Keratinocyte (primary cell): ENCODE measurements around the gene PARD3B. TPM values are rescaled to one million over a fixed set of nuclear protein-coding genes. Genes with fewer than 3 reads are reported as not detected.

Experiments used
- DNase-seq: peaks from one replicate; pipeline ENCODE4 v3.0.0-alpha.2; 2011; ENCODE audit warnings: low read depth, missing footprints, low spot score
- FAIRE-seq: peaks from 2 replicates; lab custom pipeline; 2011; peaks lifted over from hg19 to GRCh38; lab: Jason Lieb, UNC
- H2AFZ ChIP-seq: 2 replicates; pipeline ENCODE4 v1.6.0; 2012; ENCODE audit warnings: low read length, control low read depth, inconsistent platforms; ENCODE audit not compliant: control insufficient read depth
- H3K27ac ChIP-seq: 2 replicates; pipeline ENCODE4 v1.5.1; 2011; ENCODE audit warnings: low read length; ENCODE audit not compliant: control insufficient read depth, insufficient read depth
- H3K27me3 ChIP-seq: 3 replicates; pipeline ENCODE4 v1.6.0; 2011; ENCODE audit warnings: low read length; ENCODE audit not compliant: control insufficient read depth, insufficient read depth; ENCODE audit errors: extremely low read depth
- H3K36me3 ChIP-seq, 2 experiments: 2 replicates in 1 of 2; 3 replicates in 1 of 2; pipeline ENCODE4 v1.5.1; 2011; ENCODE audit warnings: low read length in 2 of 2, mild to moderate bottlenecking in 1 of 2; ENCODE audit not compliant: control insufficient read depth in 2 of 2, insufficient read depth in 2 of 2; ENCODE audit errors: extremely low read depth in 1 of 2
- H3K4me1 ChIP-seq: 3 replicates; pipeline ENCODE4 v1.5.1; 2011; ENCODE audit warnings: low read length; ENCODE audit not compliant: control insufficient read depth, insufficient read depth; ENCODE audit errors: extremely low read depth
- H3K4me2 ChIP-seq: 3 replicates; pipeline ENCODE4 v1.6.0; 2011; ENCODE audit warnings: low read depth, low read length; ENCODE audit not compliant: control insufficient read depth, insufficient read depth; ENCODE audit errors: extremely low read depth
- H3K4me3 ChIP-seq, 3 experiments: fragments of 200-600 bp in 1 of 3; sonication (generic) in 1 of 3; 2 replicates in 2 of 3; 3 replicates in 1 of 3; pipeline ENCODE4 v1.5.1; 2011 to 2016; ENCODE audit warnings: low read length in 3 of 3, mild to moderate bottlenecking in 3 of 3, control low read depth in 2 of 3, inconsistent platforms in 1 of 3, low read depth in 1 of 3, mixed read lengths in 1 of 3, mixed run types in 1 of 3, moderate library complexity in 1 of 3; ENCODE audit not compliant: control insufficient read depth in 2 of 3, insufficient read depth in 2 of 3; ENCODE audit errors: extremely low read depth in 1 of 3
- H3K79me2 ChIP-seq: 2 replicates; pipeline ENCODE4 v1.6.0; 2012; ENCODE audit warnings: low read length; ENCODE audit not compliant: control insufficient read depth, insufficient read depth
- H3K9ac ChIP-seq: 3 replicates; pipeline ENCODE4 v1.6.0; 2011; ENCODE audit warnings: low read length; ENCODE audit not compliant: control insufficient read depth, insufficient read depth; ENCODE audit errors: extremely low read depth
- H3K9me1 ChIP-seq: 3 replicates; pipeline ENCODE4 v1.6.0; 2011; ENCODE audit warnings: low read length; ENCODE audit not compliant: control insufficient read depth, insufficient read depth; ENCODE audit errors: extremely low read depth
- H3K9me3 ChIP-seq: 2 replicates; pipeline ENCODE4 v1.5.1; 2012; ENCODE audit warnings: low read depth, low read length; ENCODE audit not compliant: control insufficient read depth
- H4K20me1 ChIP-seq: 3 replicates; pipeline ENCODE4 v1.6.0; 2011; ENCODE audit warnings: low read length; ENCODE audit not compliant: control insufficient read depth, insufficient read depth; ENCODE audit errors: extremely low read depth
- EZH2 ChIP-seq: IDR thresholded peaks from one replicate; pipeline ENCODE4 v1.6.1; 2012; ENCODE audit warnings: inconsistent platforms, mild to moderate bottlenecking, low read length, moderate library complexity
- dilution Hi-C: fragments of 300-500 bp; cut with MboI; formaldehyde crosslinking; loops from one replicate; pipeline ENCODE4 v1.7.0; 2020; ENCODE audit warnings: low sequenced_read_pairs; ENCODE audit not compliant: extremely low pct_ligation_motif_present
- polyA plus RNA-seq, 5 experiments: library from polyadenylated mRNA; depleted of rRNA in 3 of 5; stranded (reverse) in 3 of 5; stranded (forward) in 1 of 5; unstranded in 1 of 5; fragments of >200 nt; gene quantifications; 1 replicate in 1 of 5; 2 replicates in 3 of 5; 3 replicates in 1 of 5; pipeline versions ENCODE4 v1.2.1 to v1.2.3, GENCODE V29; 2011 to 2012; ENCODE audit warnings: missing spikeins in 2 of 5, low read depth in 1 of 5, low replicate concordance in 1 of 5
- TF ChIP-seq, protein P1 (sequence below), 3 experiments: IDR thresholded peaks in 1 of 3; conservative IDR thresholded peaks in 1 of 3; optimal IDR thresholded peaks in 1 of 3; 2 replicates in 2 of 3; 3 replicates in 1 of 3; pipeline versions ENCODE3 to v1.5.1; 2011; ENCODE audit warnings: low read length in 3 of 3, mild to moderate bottlenecking in 3 of 3, moderate library complexity in 2 of 3, control low read depth in 1 of 3, inconsistent platforms in 1 of 3; ENCODE audit not compliant: insufficient read depth in 2 of 3; ENCODE audit errors: extremely low read depth in 1 of 3

Gene PARD3B
- polyA plus RNA-seq, 1 donor (not counting 4 experiments of a cell fraction or from before 2014, with no cell fraction given): 1.2 TPM

DNA sequence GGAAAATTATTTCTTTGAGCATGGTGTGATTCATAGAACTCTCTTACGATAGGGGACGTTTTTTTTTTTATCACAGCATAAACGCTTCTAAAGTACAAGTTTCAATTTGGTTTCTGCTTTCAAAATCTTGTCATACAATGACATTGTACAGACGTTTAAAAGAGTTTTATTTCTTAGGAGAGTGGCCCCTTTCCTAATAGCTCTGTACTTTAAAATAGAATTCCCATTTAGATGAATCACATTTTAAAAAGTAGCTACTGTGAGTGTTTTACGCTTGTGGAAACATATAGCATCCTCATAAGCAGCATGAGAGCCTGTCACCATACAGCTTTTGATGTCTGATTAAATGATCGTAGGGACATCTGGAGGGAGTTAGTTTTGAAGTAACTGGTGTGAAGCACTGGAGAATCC is 510.9 kb downstream of the PARD3B start:
- Histone ChIP-seq H3K36me3 (no peaks in the 10 kb centered on the region), H2AFZ (no peak overlapping the region), H3K9me1 (no peaks in the 10 kb centered on the region), H4K20me1 (no peaks in the 10 kb centered on the region), H3K79me2 (no peaks in the 10 kb centered on the region), H3K4me1 (no peaks in the 10 kb centered on the region), H3K4me3 (no peak overlapping the region), H3K4me2 (no peak overlapping the region), H3K9me3 (no peaks in the 10 kb centered on the region), H3K27ac (no peak overlapping the region), H3K27me3 (no peaks in the 10 kb centered on the region), H3K9ac (no peak overlapping the region)
- TF ChIP-seq EZH2: no peak
- TF ChIP-seq, protein P1, sequence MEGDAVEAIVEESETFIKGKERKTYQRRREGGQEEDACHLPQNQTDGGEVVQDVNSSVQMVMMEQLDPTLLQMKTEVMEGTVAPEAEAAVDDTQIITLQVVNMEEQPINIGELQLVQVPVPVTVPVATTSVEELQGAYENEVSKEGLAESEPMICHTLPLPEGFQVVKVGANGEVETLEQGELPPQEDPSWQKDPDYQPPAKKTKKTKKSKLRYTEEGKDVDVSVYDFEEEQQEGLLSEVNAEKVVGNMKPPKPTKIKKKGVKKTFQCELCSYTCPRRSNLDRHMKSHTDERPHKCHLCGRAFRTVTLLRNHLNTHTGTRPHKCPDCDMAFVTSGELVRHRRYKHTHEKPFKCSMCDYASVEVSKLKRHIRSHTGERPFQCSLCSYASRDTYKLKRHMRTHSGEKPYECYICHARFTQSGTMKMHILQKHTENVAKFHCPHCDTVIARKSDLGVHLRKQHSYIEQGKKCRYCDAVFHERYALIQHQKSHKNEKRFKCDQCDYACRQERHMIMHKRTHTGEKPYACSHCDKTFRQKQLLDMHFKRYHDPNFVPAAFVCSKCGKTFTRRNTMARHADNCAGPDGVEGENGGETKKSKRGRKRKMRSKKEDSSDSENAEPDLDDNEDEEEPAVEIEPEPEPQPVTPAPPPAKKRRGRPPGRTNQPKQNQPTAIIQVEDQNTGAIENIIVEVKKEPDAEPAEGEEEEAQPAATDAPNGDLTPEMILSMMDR (optimal IDR thresholded peaks at IDR 0.05 in 1 of 3, IDR thresholded peaks at IDR 0.05 in 1 of 3, conservative IDR thresholded peaks at IDR 0.05 in 1 of 3; ENCODE audit: extremely low read depth in 1 of 3, insufficient read depth in 2 of 3, low read length in 3 of 3): no peak
- FAIRE-seq (no peak), DNase-seq (no peak)
- dilution Hi-C loops: no loop called here

GRCh38 chr2:205058409-205058808 is 513.1 kb downstream of the PARD3B start:
- H3K36me3 ChIP-seq: no peaks in the 10 kb centered on the region
- H3K27me3 ChIP-seq: no peaks in the 10 kb centered on the region
- no peaks in the 10 kb centered on the region for H3K79me2 ChIP-seq
- H4K20me1 ChIP-seq: no peaks in the 10 kb centered on the region
- dilution Hi-C loops: no loop called here
- no peak overlapping the region for H3K4me3 ChIP-seq
- FAIRE-seq: peak; percentile 43
- H3K9me1 ChIP-seq: no peaks in the 10 kb centered on the region
- H3K4me2 ChIP-seq: no peak overlapping the region
- TF ChIP-seq, protein P1 (optimal IDR thresholded peaks at IDR 0.05 in 1 of 3, IDR thresholded peaks at IDR 0.05 in 1 of 3, conservative IDR thresholded peaks at IDR 0.05 in 1 of 3; ENCODE audit: extremely low read depth in 1 of 3, insufficient read depth in 2 of 3, low read length in 3 of 3): no peak
- TF ChIP-seq EZH2: no peak
- no peak overlapping the region for H3K27ac ChIP-seq
- H2AFZ ChIP-seq: no peak overlapping the region
- H3K4me1 ChIP-seq: no peaks in the 10 kb centered on the region
- no peak overlapping the region for H3K9ac ChIP-seq
- no peak for DNase-seq
- no peaks in the 10 kb centered on the region for H3K9me3 ChIP-seq
